B cell (primary cell): ENCODE results near the gene KLHL28.

Experiments
- CTCF ChIP-seq: fragments of 200-600 bp; IDR thresholded peaks from one replicate; pipeline ENCODE4 v1.8.0; 2022; ENCODE audit warnings: antibody characterized with exemption, mild to moderate bottlenecking
- EZH2 ChIP-seq: IDR thresholded peaks from 2 replicates; pipeline ENCODE4 v1.6.1; 2012; ENCODE audit warnings: borderline replicate concordance, low read depth, mild to moderate bottlenecking, moderate library complexity, low read length; ENCODE audit not compliant: insufficient read depth, poor library complexity, severe bottlenecking

- TF ChIP-seq EZH2 (no peak), CTCF (no peak)
These were observed 17.6 kb downstream of the KLHL28 start for GRCh38 chr14:44944107-44944506.
